ENCODE data around the gene RNF220. TPM values are rescaled to one million over a fixed set of nuclear protein-coding genes. Genes with fewer than 3 reads are reported as not detected.
"Not testable (repeated sequence)": the region's sequence is repeated elsewhere in the genome, so short reads cannot be mapped to it uniquely, and the experiment has no call there.

Gene RNF220
- total and polyA plus RNA-seq, 11 donors, result 54.2 to 108 (median 62.4) TPM

GRCh38 chr1:44500181-44501046 lies 95.4 kb downstream of the RNF220 start:
- intact Hi-C loops (cut with DNase I), result loop anchor here in 9 of 10 donors (1.0 to 10.0 kb wide), 11 partner anchors 78 to 286 kb away; partner anchors contain the start of genes DMAP1 (in 2 of the 9) and RNF220 (in 2 of the 9)
- DNase-seq (peak in 2 of 5 donors; percentile 16 to 28), ATAC-seq (peak; percentile 25 to 79 (median 64))
- Histone ChIP-seq H3K4me1 (peaks cover 0 to 36% (median 9%) of the 10 kb centered on the region in 12 donors), H3K36me3 (no peaks in the 10 kb centered on the region), H3K27ac (peak overlapping the region in 2 of 12 donors; percentile 26 to 41), H3K27me3 (peaks cover 0 to 6% (median 0%) of the 10 kb centered on the region in 9 donors), H3K4me3 (peak overlapping the region in 5 of 12 donors; percentile 10 to 36 (median 24)), H3K9me3 (no peaks in the 10 kb centered on the region)
- TF ChIP-seq CTCF (IDR thresholded peaks at IDR 0.05) (peak; percentile 29 to 65 (median 52)), POLR2A (IDR thresholded peaks at IDR 0.05) (no peak)
- 33 to 41% (median 38%) methylated on average over 16 to 17 of the region's 17 CpGs for WGBS, 4 donors

- H3K27me3 ChIP-seq, result peaks cover 0 to 6% (median 0%) of the 10 kb centered on the region in 9 donors
- TF ChIP-seq POLR2A (IDR thresholded peaks at IDR 0.05), result no peak
- no peak for TF ChIP-seq CTCF (IDR thresholded peaks at IDR 0.05)
- H3K36me3 ChIP-seq, result no peaks in the 10 kb centered on the region
- peak overlapping the region in 5 of 12 donors; percentile 10 to 36 (median 24) for H3K4me3 ChIP-seq
- H3K27ac ChIP-seq, result peak overlapping the region in 4 of 12 donors; percentile 3 to 53 (median 34)
- ATAC-seq (peak; percentile 32 to 75 (median 54)), DNase-seq (peak in 2 of 5 donors; percentile 51 to 69)
- H3K9me3 ChIP-seq, result no peaks in the 10 kb centered on the region
- intact Hi-C loops (cut with DNase I), result loop anchor here in 9 of 10 donors (1.0 to 10.0 kb wide), 10 partner anchors 78 to 286 kb away; partner anchors contain the start of genes DMAP1 (in 2 of the 9) and RNF220 (in 2 of the 9)
- 26 to 49% (median 31%) methylated on average over 13 of the region's 13 CpGs for WGBS, 4 donors
- peaks cover 0 to 34% (median 9%) of the 10 kb centered on the region in 12 donors for H3K4me1 ChIP-seq
Measured at GRCh38 chr1:44501047-44501890, 96.2 kb downstream of the RNF220 start.

- not testable (repeated sequence) for ATAC-seq, H3K36me3 ChIP-seq, H3K9me3 ChIP-seq, H3K4me3 ChIP-seq, H3K27me3 ChIP-seq, DNase-seq, H3K27ac ChIP-seq
- intact Hi-C loops (cut with DNase I), result loop anchor here in 6 of 10 donors (5.0 to 10.0 kb wide), 6 partner anchors 81 to 288 kb away; partner anchors contain the start of gene DMAP1 (in 2 of the 6)
- WGBS, 4 donors, result 94 to 95% (median 95%) methylated on average over 6 of the region's 6 CpGs
- peaks cover 0 to 20% (median 5%) of the 10 kb centered on the region in 12 donors for H3K4me1 ChIP-seq
Measured at GRCh38 chr1:44502823-44503222, 97.8 kb downstream of the RNF220 start.

GRCh38 chr1:44503625-44504024 lies 98.6 kb downstream of the RNF220 start:
- no peak for DNase-seq
- intact Hi-C loops (cut with DNase I), result loop anchor here in 6 of 10 donors (5.0 to 10.0 kb wide), 6 partner anchors 81 to 289 kb away; partner anchors contain the start of gene DMAP1 (in 2 of the 6)
- H3K27ac ChIP-seq, result no peak overlapping the region
- no peak overlapping the region for H3K4me3 ChIP-seq
- H3K27me3 ChIP-seq, result peaks cover 0 to 12% (median 0%) of the 10 kb centered on the region in 9 donors
- H3K9me3 ChIP-seq, result no peaks in the 10 kb centered on the region
- peaks cover 0 to 17% (median 5%) of the 10 kb centered on the region in 12 donors for H3K4me1 ChIP-seq
- 93 to 96% (median 96%) methylated on average over 6 of the region's 6 CpGs for WGBS, 4 donors
- no peak for ATAC-seq
- H3K36me3 ChIP-seq, result no peaks in the 10 kb centered on the region
- no peak for TF ChIP-seq CTCF (IDR thresholded peaks at IDR 0.05)
- no peak for TF ChIP-seq POLR2A (IDR thresholded peaks at IDR 0.05)

Data from heart left ventricle (tissue), 16 donors.